NCI-H187 (cell line): Measurements from ENCODE around the gene MZT2A.
"Not testable (repeated sequence)": the region's sequence is repeated elsewhere in the genome, so short reads cannot be mapped to it uniquely, and the experiment has no call there.

Source experiments
- DNase-seq, 2 experiments: peaks; one replicate each; lab custom pipeline; 2025; lab: John Stamatoyannopoulos, UW

Gene MZT2A, protein sequence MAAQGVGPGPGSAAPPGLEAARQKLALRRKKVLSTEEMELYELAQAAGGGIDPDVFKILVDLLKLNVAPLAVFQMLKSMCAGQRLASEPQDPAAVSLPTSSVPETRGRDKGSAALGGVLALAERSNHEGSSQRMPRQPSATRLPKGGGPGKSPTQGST

GRCh38 chr2:131492015-131492417 lies at the start of gene MZT2A:
Gene MZT2A, minus strand, starts transcription at chr2:131492397. Its CDS starts 21 bp downstream, at chr2:131492376.
- not testable (repeated sequence) for DNase-seq

DNA sequence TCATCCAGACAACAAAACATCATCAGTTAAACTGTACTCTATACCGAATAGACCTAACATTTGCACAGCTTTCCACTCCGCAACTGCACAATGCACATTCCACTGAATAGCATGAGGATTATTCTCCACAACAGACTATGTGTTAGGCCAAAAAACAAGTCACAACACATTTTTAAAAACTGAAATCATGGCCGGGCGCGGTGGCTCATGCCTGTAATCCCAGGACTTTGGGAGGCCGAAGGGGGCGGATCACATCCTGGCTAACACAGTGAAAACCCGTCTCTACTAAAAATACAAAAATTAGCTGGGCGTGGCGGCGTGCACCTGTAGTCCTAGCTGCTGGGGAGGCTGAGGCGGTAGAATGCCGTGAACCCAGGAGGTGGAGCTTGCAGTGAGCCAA lies 46.7 kb upstream of the MZT2A start:
- not testable (repeated sequence) for DNase-seq

GRCh38 chr2:131536841-131537240 lies 44.6 kb upstream of the MZT2A start:
- DNase-seq: not testable (repeated sequence)

- DNase-seq: not testable (repeated sequence)
Measured at GRCh38 chr2:131535951-131536826, 44.0 kb upstream of the MZT2A start.

DNA sequence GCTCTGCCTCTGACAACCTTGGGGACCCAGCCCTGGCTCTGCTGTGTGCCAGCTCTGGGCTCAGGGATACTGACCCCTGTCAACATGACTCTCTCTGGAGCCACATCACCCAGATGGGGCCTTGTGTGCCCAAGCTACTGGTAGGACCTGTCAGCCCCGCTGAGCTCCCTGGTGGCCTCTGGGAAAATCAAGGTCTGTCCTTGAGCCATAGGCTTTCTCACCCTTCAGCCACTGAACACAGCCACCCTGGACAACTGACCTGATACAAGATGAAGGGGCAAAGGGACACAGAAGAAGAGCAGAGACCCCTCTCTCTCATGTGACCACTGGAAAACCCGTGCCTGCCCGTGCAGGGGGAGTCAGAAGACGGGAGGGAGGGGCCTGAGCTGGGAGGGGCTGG lies 43.3 kb upstream of the MZT2A start:
- no peak for DNase-seq

DNA sequence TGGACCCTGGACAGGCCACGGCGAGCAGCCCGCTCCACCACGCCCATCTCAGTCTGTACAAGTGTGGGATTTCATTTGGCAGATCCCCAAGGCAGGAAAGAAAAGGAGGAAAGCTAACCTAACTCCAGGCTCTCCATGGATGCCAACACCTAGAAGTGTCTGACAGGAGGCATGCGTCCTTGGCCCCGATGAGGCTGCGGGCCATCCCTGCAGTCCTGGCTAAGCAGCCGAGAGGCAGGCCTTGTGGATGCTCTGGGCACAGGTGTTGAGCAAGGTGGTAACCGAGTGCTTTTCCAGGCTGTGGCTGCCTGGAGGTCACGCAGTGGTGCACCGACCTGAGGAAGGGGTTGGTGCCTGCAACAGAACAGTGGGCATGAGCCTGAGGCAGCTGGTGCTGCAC lies 42.8 kb upstream of the MZT2A start:
- DNase-seq: not testable (repeated sequence)

GRCh38 chr2:131534317-131534672 lies 42.1 kb upstream of the MZT2A start:
- not testable (repeated sequence) for DNase-seq

GRCh38 chr2:131533609-131534316 lies 41.6 kb upstream of the MZT2A start:
- DNase-seq: not testable (repeated sequence)

GRCh38 chr2:131532723-131533608 lies 40.8 kb upstream of the MZT2A start:
- DNase-seq: not testable (repeated sequence)

DNA sequence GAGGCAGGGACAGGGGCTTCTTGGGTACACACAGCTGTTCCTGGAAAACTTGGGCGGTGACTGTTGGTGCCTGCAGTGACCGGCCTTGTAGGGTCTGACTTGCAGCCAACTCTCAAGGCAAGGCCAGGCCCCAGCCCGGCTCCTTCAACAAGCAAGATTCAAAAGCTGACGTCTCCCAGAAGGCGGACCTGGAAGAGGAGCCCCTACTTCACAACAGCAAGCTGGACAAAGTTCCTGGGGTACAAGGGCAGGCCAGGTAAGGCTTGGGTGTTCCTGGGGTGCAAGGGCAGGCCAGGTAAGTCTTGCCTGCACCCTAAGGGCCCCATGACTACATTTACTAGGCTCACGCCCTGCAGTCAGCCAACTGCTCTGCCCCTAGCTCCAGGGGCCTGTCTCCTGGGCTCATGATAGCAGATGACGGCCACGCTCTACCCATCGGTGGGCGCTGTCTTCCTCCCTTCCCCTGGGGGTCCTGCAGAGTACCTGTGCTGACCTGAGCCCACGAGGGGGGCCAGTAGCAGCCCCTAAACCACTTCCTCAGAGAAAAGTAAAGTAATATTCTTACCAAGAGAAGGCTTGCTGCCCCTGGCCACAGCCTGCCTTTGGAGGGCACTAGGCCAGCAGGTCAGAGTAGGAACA lies 39.5 kb upstream of the MZT2A start:
- DNase-seq: not testable (repeated sequence)

DNA sequence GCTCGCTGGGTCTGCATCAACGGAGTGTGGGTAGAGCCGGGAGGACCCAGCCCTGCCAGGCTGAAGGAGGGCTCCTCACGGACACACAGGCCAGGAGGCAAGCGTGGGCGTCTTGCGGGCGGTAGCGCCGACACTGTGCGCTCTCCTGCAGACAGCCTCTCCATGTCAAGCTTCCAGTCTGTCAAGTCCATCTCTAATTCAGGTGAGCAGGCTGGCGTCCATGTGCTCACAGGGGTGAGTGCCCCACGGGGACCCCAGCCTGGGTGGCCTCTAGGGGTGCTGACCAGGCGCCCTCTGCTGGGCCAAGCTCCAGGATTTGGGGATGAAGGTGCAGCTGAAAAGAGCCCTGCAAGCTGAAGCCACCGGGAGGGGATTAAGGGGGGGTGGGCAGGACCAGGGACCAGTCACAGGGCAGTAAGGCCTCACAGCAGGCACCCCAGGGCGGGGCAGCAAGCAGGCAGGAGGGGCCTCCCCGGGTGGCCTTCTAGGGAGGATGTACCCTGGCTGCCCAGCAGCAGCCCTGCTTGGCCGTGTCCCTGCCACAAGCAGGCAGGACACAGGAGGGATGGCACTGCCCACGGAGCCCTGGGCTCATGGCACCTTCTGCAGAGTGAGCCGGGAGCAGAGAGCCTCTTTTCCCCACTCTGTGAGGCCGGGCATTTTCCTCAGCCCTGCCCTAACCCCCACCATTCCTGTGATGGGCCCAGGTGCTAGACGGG lies 38.6 kb upstream of the MZT2A start:
- not testable (repeated sequence) for DNase-seq

DNA sequence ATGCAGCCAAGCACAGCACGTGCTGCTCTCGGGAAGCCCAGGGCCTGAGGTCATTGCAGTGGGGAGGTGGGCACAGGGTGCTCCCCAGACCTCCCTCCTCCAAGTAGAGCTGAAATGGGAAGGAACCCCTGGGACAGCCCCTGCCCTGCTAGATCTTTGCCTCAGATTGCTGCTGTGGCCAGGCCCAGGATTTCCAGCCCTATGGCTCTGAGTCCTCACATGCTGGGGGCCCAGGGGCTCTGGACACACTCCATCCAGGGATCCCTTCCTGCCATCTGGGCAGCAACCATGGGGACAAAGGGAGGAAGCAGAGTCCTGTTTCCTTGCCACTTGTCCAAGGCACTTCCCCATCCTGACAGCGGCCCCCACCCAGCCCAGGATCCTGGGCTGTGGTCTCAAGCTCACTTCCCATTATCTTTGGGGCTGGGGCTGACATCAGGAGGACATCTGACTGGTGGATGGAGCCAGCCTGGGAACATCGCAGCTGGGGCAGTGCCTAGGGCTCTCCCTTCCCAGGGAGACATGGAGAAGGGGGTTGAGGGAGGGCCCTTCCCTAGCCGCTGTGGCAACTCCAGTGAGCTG lies 37.8 kb upstream of the MZT2A start:
- not testable (repeated sequence) for DNase-seq

- DNase-seq: not testable (repeated sequence)
Measured at GRCh38 chr2:131528981-131529863, 37.0 kb upstream of the MZT2A start.

- DNase-seq: peak; percentile 20 to 31
Measured at GRCh38 chr2:131527131-131528001, 35.2 kb upstream of the MZT2A start, which contains the start of gene CCDC74A. Gene CCDC74A, plus strand, starts transcription at chr2:131527888. Its CDS starts 83 bp downstream, at chr2:131527971.

GRCh38 chr2:131525256-131525655 lies 33.1 kb upstream of the MZT2A start:
- DNase-seq: not testable (repeated sequence)

DNA sequence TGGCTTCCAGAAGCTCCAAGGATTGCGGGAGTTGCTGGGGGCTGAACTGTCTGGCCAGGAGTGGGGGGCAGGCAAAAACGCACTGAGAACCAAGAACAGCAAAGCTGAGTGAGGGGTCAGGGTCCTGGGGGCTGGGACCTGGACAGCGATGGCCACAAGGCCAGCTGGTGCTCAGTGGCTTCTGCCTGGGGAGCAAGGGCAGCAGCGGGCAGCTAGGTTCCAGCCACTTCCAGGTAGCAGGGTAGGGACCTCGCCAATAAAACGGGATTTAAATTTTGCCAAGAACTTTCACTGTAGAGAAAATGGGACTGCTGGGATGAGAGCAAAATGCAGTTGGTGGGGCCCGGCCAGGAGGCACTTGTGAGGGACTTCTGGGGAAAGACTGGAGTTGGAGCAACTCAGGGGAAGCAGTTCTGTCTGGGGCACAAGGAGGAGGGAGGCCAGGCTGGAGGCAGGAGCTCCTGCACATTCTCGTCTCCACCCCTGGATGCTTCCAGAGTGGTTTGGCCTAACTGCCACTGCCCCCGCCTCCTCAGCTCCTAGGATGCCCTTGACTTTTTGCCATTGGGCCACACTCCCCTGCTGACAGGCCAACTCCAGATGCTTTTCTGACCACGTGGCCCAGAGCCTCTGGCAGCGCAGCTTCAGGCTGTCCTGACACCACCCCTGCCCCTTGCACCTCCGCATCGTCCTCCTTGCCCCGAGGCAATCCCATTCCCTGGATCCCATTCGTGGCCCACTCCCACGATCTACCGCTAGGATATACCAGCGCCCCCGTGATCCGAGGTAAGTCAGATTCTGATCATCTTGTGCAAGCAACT lies 30.0 kb upstream of the MZT2A start:
- no peak for DNase-seq

GRCh38 chr2:131521524-131521923 lies 29.3 kb upstream of the MZT2A start:
- not testable (repeated sequence) for DNase-seq
